Left colon (tissue), 2 donors: ENCODE results near the gene POGK. TPM values are rescaled to one million over a fixed set of nuclear protein-coding genes. Genes with fewer than 3 reads are reported as not detected.
"Not testable (repeated sequence)": the region's sequence is repeated elsewhere in the genome, so short reads cannot be mapped to it uniquely, and the experiment has no call there.

Experiments
- ATAC-seq: fragments of 200-7000 bp; cut with Tn5 transposase; one replicate; pipeline ENCODE4 v1.9.1; 2020; ENCODE audit warnings: mild to moderate bottlenecking, moderate library complexity
- DNase-seq, 2 donors: peaks; one replicate each; pipeline ENCODE4 v3.0.0-alpha.2; 2020
- intact Hi-C, 2 donors: fragments of 100-400 bp; cut with DNase I in 1 of 2; cut with micrococcal nuclease in 1 of 2; formaldehyde crosslinking; loops; one replicate each; pipeline versions ENCODE4 v1.11.2 to v1.14.0; 2022; cut with DNase I, micrococcal nuclease
- total RNA-seq, 2 donors: library from RNA; stranded (reverse); fragmentation: NEBNext Ultra II Directional; extraction: Animal tissue kit (Norgen Biotek cat#: 25700); gene quantifications; one replicate each; pipeline ENCODE4 v1.2.1, GENCODE V29; 2021
- donor health status: DM: no; HTN: no; CAD: no.
- donor health status: DM: yes; HTN: yes; CAD: no.

Gene POGK
- total RNA-seq, 2 donors from 2014 or later = 27.5 to 30.3 TPM

- ATAC-seq = no peak
Measured at GRCh38 chr1:166849135-166849534, 9.9 kb downstream of the POGK start.

GRCh38 chr1:166852918-166853317, 13.6 kb downstream of the POGK start:
- intact Hi-C loops = no loop called here
- no peak for DNase-seq
- no peak for ATAC-seq

More at GRCh38 chr1:166849135-166849534, 9.9 kb downstream of the POGK start:
- intact Hi-C loops = no loop called here
- DNase-seq = no peak

GRCh38 chr1:166855558-166855957, 16.3 kb downstream of the POGK start:
- ATAC-seq (peak; percentile 9), DNase-seq (no peak)
- intact Hi-C loops = no loop called here

- ATAC-seq (no peak), DNase-seq (no peak)
- intact Hi-C loops = no loop called here
Measured at GRCh38 chr1:166857995-166858394, 18.7 kb downstream of the POGK start.

DNA sequence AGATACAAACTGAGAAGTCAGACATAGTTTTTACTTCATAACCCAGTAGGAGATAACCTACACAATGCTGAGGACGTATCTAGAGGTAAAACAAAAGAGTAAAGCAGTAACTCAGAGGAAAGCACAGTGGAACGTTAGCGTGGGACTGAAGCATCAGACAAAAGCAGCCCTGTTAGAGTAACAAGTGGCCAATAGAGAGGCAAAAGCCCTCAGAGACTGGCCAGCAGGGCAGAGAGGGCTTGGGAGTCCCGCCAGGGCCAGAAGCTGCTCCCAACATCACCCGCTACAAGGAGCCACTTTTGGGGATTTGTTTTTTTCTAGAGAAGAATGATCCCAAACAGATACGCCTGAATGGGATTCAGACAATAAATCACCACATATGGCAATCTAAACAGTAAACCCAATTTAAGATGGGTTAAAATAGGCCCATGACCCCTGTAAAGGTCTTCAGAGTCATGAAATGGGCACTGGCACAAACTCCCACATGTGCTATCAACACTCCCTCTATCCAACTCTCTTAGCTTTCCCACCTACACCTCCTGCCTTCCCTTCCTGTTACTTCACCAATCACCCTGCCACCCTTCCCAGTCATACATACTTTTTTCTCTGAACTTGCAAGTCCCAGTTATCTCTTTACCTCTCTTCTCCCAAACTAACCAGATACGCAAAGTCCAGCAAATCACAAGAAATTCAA, 19.6 kb downstream of the POGK start:
- ATAC-seq = no peak
- DNase-seq = no peak
- intact Hi-C loops = no loop called here

DNA sequence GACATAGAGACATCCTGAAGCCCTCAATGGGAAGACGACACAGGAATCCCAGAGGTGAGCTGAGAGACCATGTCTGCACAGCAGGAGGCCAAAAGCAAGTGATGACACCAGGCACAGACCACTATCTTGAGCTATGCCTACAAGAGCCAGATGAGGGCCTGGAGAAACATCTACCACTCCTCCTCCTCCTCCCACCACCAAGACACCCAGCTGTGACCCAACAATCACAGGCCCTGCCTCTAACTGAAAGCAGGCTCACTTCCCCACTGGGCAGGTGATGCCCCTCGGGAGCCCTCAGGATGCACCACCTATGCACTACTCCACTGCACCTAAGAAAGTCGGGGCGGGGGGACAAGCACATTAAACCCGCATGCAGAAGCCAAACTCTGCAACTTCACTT, 20.3 kb downstream of the POGK start:
- no peak for ATAC-seq
- no peak for DNase-seq
- intact Hi-C loops = no loop called here

DNA sequence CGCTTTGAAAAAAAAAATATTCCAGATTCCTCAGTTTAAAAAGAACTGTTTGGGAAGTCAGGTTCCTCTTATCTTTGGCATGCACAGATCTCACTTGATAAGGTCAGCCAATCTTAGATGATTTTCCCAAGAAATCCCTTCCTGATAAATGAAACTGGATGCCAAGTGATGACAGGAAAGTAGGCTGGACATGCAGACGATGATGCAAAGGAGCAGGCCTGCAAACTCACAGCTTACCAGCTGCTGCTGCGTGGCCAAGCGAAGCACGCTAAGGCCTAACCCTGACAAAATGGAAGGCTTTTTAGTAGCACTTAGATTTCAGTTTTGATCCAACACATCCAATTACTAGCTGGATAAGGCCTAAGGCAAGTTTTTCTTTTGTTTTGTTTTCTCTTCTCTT, 26.7 kb downstream of the POGK start:
- intact Hi-C loops = no loop called here
- DNase-seq (no peak), ATAC-seq (no peak)

- ATAC-seq = no peak
- intact Hi-C loops = no loop called here
- DNase-seq = no peak
Measured at GRCh38 chr1:166868639-166869038, 29.4 kb downstream of the POGK start.

GRCh38 chr1:166869318-166870099, 30.2 kb downstream of the POGK start:
- intact Hi-C loops = no loop called here
- DNase-seq (no peak), ATAC-seq (no peak)

DNA sequence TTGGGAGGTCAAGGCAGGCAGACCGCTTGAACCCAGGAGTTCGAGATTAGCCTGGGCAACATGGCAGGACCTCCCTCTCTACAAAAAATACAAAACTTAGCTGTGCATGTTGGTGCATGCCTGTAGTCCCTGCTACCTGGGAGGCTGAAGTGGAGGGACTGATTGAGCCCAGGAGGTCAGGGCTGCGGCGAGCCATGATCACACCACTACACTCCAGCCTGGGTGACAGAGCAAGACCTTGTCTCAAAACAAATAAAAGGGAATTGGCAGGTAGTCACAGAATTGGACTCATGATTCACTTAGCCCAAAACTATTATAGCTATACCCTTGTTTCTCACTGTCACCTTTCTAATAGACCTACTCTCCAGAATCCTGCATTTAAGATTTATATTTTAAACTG, 31.3 kb downstream of the POGK start:
- intact Hi-C loops = no loop called here
- DNase-seq (no peak), ATAC-seq (no peak)

- DNase-seq (no peak), ATAC-seq (no peak)
- intact Hi-C loops = no loop called here
Measured at GRCh38 chr1:166874464-166874863, 35.2 kb downstream of the POGK start.

GRCh38 chr1:166875302-166875733, 36.0 kb downstream of the POGK start:
- ATAC-seq (no peak), DNase-seq (no peak)
- intact Hi-C loops = no loop called here

DNA sequence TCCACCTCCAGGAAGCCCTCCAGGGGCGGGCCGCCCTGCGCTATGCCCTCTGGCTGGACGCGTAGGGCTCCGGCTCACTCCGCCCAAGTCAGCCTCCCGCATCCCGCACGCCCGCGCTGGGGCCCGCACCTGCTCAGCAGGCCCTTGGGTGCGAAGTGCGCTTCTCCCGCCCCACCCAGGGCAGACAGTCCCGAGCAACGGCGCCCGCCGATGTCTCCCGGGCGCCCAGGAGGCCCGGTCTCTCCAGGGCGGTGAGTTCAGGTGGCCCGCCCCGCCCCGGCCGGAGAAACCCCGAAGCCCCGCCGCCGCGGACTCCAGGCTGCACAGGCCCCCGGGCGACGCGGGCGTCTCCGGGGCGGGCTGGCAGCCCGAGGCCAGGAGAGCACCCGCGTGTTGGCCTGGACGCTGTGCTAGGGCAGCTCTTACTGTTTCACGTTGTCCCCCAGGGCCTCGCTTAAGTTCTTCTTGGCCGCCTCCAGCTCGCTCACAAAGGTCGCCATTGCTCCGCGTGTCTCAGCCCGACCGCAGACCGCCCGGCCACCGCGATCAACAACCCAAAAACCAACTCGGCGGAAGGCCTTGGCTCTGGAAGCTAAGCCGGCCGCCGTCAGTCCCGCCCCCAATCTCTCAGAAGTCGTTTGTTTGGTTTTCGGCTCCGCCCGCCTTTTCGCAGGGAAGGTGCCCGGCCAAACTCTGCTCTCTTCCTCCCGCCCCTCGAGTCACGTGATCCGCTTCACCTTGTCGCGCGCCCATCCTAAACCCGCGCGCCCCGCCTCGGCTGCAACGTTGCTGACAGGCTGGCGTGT, 36.7 kb downstream of the POGK start, which contains the start of gene TADA1:
Gene TADA1 (minus strand): TSS at position 531 of the 806 bp plus-strand sequence. CDS start 31 bp downstream, at position 500.
- intact Hi-C loops = no loop called here

DNA sequence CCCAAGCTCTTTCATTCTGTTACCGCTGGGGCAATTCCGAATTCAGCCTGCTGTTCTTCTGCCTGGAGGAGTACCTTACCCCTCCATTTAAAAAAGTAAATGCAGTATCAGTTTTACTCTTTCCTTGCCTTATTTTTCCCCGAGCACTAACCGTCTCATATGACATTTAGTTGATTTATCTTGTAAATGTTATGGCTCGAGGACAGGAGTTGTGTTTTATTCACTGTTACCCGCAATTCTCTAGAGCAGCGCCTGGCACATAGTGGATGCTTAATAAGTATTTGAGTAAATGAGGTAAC, 37.2 kb downstream of the POGK start:
- ATAC-seq (no peak), DNase-seq (no peak)
- intact Hi-C loops = no loop called here

More for the DNA sequence above, 36.7 kb downstream of the POGK start, which contains the start of gene TADA1:
- DNase-seq (peak; percentile 99 to 100), ATAC-seq (peak; percentile 88)

GRCh38 chr1:166878173-166878917, 39.1 kb downstream of the POGK start:
- intact Hi-C loops, DNase-seq, ATAC-seq: not testable (repeated sequence)

DNA sequence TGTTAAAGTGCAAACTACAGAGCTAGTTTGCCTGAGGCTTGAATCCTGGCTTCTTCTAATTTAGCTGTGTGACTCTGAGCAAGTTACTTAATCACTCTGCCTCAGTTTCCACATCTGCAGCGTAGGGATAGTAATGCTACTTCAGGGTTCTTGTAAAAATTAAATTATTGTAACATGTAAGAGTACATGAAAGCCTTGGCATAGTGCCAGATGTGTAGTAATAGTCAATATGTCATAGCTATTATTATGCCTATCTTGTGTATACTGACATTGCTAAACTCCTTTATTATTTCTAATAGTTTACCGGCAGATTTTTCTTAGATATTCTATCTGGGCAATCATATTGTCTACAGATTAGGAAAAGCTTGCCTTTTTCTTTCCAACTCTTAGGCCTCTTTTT, 43.6 kb downstream of the POGK start:
- ATAC-seq (no peak), DNase-seq (no peak)
- intact Hi-C loops = loop anchor here in 1 of 2 donors (5.0 kb wide), 1 partner anchor 174 kb away; no protein-coding TSS in a partner anchor

- DNase-seq (peak; percentile 33 to 56), ATAC-seq (peak; percentile 95)
- intact Hi-C loops = loop anchor here in 1 of 2 donors (5.0 kb wide), 1 partner anchor 173 kb away; no protein-coding TSS in a partner anchor
Measured at GRCh38 chr1:166884040-166884642, 44.9 kb downstream of the POGK start.

GRCh38 chr1:166884971-166885370, 45.7 kb downstream of the POGK start:
- ATAC-seq (no peak), DNase-seq (no peak)
- intact Hi-C loops = loop anchor here in 1 of 2 donors (5.0 kb wide), 1 partner anchor 172 kb away; no protein-coding TSS in a partner anchor
